Natural killer cell (primary cell): ENCODE data around the gene RBM4B. TPM values are rescaled to one million over a fixed set of nuclear protein-coding genes. Genes with fewer than 3 reads are reported as not detected.

ENCODE experiments used
- ATAC-seq, 3 donors: fragments of 150-1000 bp in 2 of 3; fragments of 200-7000 bp in 1 of 3; cut with Tn5 transposase; 1 replicate in 1 of 3; 2 replicates in 2 of 3; pipeline ENCODE4 v1.10.0; 2021; ENCODE audit warnings: mild to moderate bottlenecking in 2 of 3, moderate library complexity in 2 of 3
- DNase-seq, 2 donors: peaks; one replicate each; pipeline versions ENCODE4 v3.0.0 to v3.0.0-alpha.2; 2013 to 2021; ENCODE audit warnings: mixed read lengths in 1 of 2
- H3K27ac ChIP-seq: one replicate; pipeline ENCODE4 v1.5.1; 2013; ENCODE audit warnings: mild to moderate bottlenecking, low read length
- H3K27me3 ChIP-seq: one replicate; pipeline ENCODE4 v1.6.1; 2013; ENCODE audit warnings: low read length; ENCODE audit not compliant: control insufficient read depth, insufficient read depth
- H3K36me3 ChIP-seq: one replicate; pipeline ENCODE4 v1.6.1; 2013; ENCODE audit warnings: low read length; ENCODE audit not compliant: control insufficient read depth, insufficient read depth
- H3K4me1 ChIP-seq: one replicate; pipeline ENCODE4 v1.6.1; 2013; ENCODE audit warnings: low read length; ENCODE audit not compliant: control insufficient read depth, insufficient read depth
- H3K4me3 ChIP-seq: one replicate; pipeline ENCODE4 v1.5.1; 2013; ENCODE audit warnings: low read length
- H3K9me3 ChIP-seq: one replicate; pipeline ENCODE4 v1.6.1; 2013; ENCODE audit warnings: low read length; ENCODE audit not compliant: control insufficient read depth, insufficient read depth
- H3K27ac Mint-ChIP-seq, 2 donors: one replicate each; pipeline ENCODE4 v1.8.0; 2022; ENCODE audit warnings: mild to moderate bottlenecking in 2 of 2, mixed read lengths in 2 of 2, moderate library complexity in 1 of 2
- H3K27me3 Mint-ChIP-seq, 2 donors: one replicate each; pipeline ENCODE4 v1.8.0; 2022; ENCODE audit warnings: low read depth in 2 of 2, mixed read lengths in 2 of 2
- H3K36me3 Mint-ChIP-seq: one replicate; pipeline ENCODE4 v1.8.0; 2022; ENCODE audit warnings: mixed read lengths
- H3K4me1 Mint-ChIP-seq, 2 donors: one replicate each; pipeline ENCODE4 v1.8.0; 2022; ENCODE audit warnings: mixed read lengths in 2 of 2
- H3K4me3 Mint-ChIP-seq: one replicate; pipeline ENCODE4 v1.8.0; 2022; ENCODE audit warnings: mild to moderate bottlenecking, moderate library complexity, mixed read lengths
- H3K9me3 Mint-ChIP-seq, 2 donors: one replicate each; pipeline ENCODE4 v1.8.0; 2022; ENCODE audit warnings: mixed read lengths in 2 of 2
- CTCF ChIP-seq: fragments of 200-600 bp; IDR thresholded peaks from one replicate; pipeline ENCODE4 v1.8.0; 2022; ENCODE audit warnings: antibody characterized with exemption
- WGBS: methylation state at CpG from one replicate; pipeline ENCODE4 v1.1.7; 2013; ENCODE audit warnings: missing lambda C conversion rate; ENCODE audit not compliant: insufficient coverage; 5-methylcytosine and 5-hydroxymethylcytosine counted together
- intact Hi-C: fragments of 100-400 bp; cut with micrococcal nuclease; formaldehyde crosslinking; loops from one replicate; pipeline ENCODE4 v1.14.2; 2022
- total RNA-seq, 4 donors: library from RNA; stranded (reverse); fragments of 120-200 nt in 1 of 4; gene quantifications; one replicate each; pipeline versions ENCODE4 v1.2.3 to v1.2.4, GENCODE V29; 2013 to 2022

Gene RBM4B
- total RNA-seq, 3 donors from 2014 or later (not counting 1 experiment from before 2014, with no cell fraction given), result 11.1 to 23.0 (median 12.4) TPM

- 85% methylated on average over 16 of the region's 16 CpGs for WGBS
- Mint-ChIP-seq H3K4me1 (peaks cover 55 to 73% of the 10 kb centered on the region in 2 donors), H3K9me3 (no peaks in the 10 kb centered on the region), H3K36me3 (no peaks in the 10 kb centered on the region), H3K27me3 (no peaks in the 10 kb centered on the region), H3K27ac (peak overlapping the region in 1 of 2 donors; percentile 71), H3K4me3 (peak overlapping the region; percentile 17)
- intact Hi-C loops, result no loop called here
- no peaks in the 10 kb centered on the region for H3K27me3 ChIP-seq
- no peak for DNase-seq
- no peak overlapping the region for H3K27ac ChIP-seq
- TF ChIP-seq CTCF, result no peak
- ATAC-seq, result no peak
- H3K4me3 ChIP-seq, result no peak overlapping the region
- H3K9me3 ChIP-seq, result no peaks in the 10 kb centered on the region
- H3K36me3 ChIP-seq, result peaks cover 73% of the 10 kb centered on the region
- peaks cover 62% of the 10 kb centered on the region for H3K4me1 ChIP-seq
These were observed 53.2 kb downstream of the RBM4B start for GRCh38 chr11:66624450-66624849.

GRCh38 chr11:66619080-66619554 lies 58.6 kb downstream of the RBM4B start:
- peak in 1 of 2 donors; percentile 88 for DNase-seq
- no peaks in the 10 kb centered on the region for H3K36me3 Mint-ChIP-seq

GRCh38 chr11:66617155-66617834 lies 60.4 kb downstream of the RBM4B start:
- no peaks in the 10 kb centered on the region for H3K27me3 Mint-ChIP-seq
- DNase-seq, result peak in 1 of 2 donors; percentile 75
- no peaks in the 10 kb centered on the region for H3K27me3 ChIP-seq

More at GRCh38 chr11:66619080-66619554, 58.6 kb downstream of the RBM4B start:
- Histone ChIP-seq H3K9me3 (no peaks in the 10 kb centered on the region), H3K27me3 (no peaks in the 10 kb centered on the region), H3K4me1 (peaks cover 71% of the 10 kb centered on the region), H3K27ac (peak overlapping the region; percentile 95), H3K4me3 (no peak overlapping the region), H3K36me3 (peaks cover 23% of the 10 kb centered on the region)
- H3K9me3 Mint-ChIP-seq, result no peaks in the 10 kb centered on the region
- H3K27ac Mint-ChIP-seq, result peak overlapping the region; percentile 99 to 100
- 36% methylated on average over 3 of the region's 4 CpGs for WGBS
- no peak for TF ChIP-seq CTCF
- ATAC-seq, result peak; percentile 13 to 19 (median 16)
- H3K4me1 Mint-ChIP-seq, result peaks cover 71% of the 10 kb centered on the region in 2 donors
- H3K27me3 Mint-ChIP-seq, result no peaks in the 10 kb centered on the region
- peak overlapping the region; percentile 99 for H3K4me3 Mint-ChIP-seq
- intact Hi-C loops, result no loop called here

More at GRCh38 chr11:66617155-66617834, 60.4 kb downstream of the RBM4B start:
- peaks cover 53% of the 10 kb centered on the region for H3K4me1 ChIP-seq
- no peak for TF ChIP-seq CTCF
- peak in 1 of 3 donors; percentile 3 for ATAC-seq
- peaks cover 53 to 54% of the 10 kb centered on the region in 2 donors for H3K4me1 Mint-ChIP-seq
- WGBS, result under 1% methylated on average over 38 of the region's 38 CpGs
- intact Hi-C loops, result no loop called here
- peak overlapping the region; percentile 99 for H3K4me3 Mint-ChIP-seq
- H3K9me3 ChIP-seq, result no peaks in the 10 kb centered on the region
- no peaks in the 10 kb centered on the region for H3K9me3 Mint-ChIP-seq
- peak overlapping the region; percentile 95 for H3K27ac ChIP-seq
- peak overlapping the region; percentile 99 to 100 for H3K27ac Mint-ChIP-seq
- H3K36me3 ChIP-seq, result peaks cover 6% of the 10 kb centered on the region
- H3K36me3 Mint-ChIP-seq, result no peaks in the 10 kb centered on the region
- peak overlapping the region; percentile 94 for H3K4me3 ChIP-seq
